Measurements from ENCODE around the gene PET100. TPM values are rescaled to one million over a fixed set of nuclear protein-coding genes. Genes with fewer than 3 reads are reported as not detected.
"Not testable (repeated sequence)": the region's sequence is repeated elsewhere in the genome, so short reads cannot be mapped to it uniquely, and the experiment has no call there.

The PET100 gene
- total RNA-seq, 3 donors from 2014 or later, result 23.7 to 40.4 (median 33.1) TPM

DNA sequence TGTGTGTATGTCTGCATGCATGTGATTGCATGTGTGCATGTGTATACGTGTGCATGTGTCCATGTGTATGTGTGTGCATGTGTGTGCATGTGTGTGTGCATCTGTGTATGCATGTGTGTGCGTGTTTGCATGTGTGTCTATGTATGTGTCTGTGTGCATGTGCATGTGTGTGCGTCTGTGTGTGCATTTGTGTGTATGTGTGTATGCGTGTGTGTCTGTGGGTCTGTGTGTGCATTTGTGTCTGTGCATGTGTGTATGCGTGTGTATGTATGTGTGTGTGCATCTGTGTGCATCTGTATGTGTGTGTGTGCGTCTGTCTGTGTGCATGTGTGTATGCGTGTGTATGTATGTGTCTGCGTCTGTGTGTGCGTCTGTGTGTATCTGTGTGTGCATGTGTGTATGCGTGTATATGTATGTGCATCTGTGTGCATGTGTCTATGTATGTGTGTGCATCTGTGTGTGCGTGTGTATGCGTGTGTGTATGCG lies 10.3 kb downstream of the PET100 start:
- H3K36me3 ChIP-seq, result no peaks in the 10 kb centered on the region
- no peak overlapping the region for H3K27ac ChIP-seq
- no peaks in the 10 kb centered on the region for H3K9me3 ChIP-seq
- H3K4me3 ChIP-seq, result no peak overlapping the region
- intact Hi-C loops (cut with DNase I; ENCODE audit: low total_unique reads), result no loop called here
- H3K4me1 ChIP-seq, result no peaks in the 10 kb centered on the region
- no peak for DNase-seq (ENCODE audit: low spot score in 2 of 2)
- TF ChIP-seq, protein P1, sequence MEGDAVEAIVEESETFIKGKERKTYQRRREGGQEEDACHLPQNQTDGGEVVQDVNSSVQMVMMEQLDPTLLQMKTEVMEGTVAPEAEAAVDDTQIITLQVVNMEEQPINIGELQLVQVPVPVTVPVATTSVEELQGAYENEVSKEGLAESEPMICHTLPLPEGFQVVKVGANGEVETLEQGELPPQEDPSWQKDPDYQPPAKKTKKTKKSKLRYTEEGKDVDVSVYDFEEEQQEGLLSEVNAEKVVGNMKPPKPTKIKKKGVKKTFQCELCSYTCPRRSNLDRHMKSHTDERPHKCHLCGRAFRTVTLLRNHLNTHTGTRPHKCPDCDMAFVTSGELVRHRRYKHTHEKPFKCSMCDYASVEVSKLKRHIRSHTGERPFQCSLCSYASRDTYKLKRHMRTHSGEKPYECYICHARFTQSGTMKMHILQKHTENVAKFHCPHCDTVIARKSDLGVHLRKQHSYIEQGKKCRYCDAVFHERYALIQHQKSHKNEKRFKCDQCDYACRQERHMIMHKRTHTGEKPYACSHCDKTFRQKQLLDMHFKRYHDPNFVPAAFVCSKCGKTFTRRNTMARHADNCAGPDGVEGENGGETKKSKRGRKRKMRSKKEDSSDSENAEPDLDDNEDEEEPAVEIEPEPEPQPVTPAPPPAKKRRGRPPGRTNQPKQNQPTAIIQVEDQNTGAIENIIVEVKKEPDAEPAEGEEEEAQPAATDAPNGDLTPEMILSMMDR (IDR thresholded peaks at IDR 0.05), result no peak
- no peak for TF ChIP-seq POLR2AphosphoS5 (IDR thresholded peaks at IDR 0.05)
- TF ChIP-seq POLR2A (IDR thresholded peaks at IDR 0.05), result no peak
- no peaks in the 10 kb centered on the region for H3K27me3 ChIP-seq

DNA sequence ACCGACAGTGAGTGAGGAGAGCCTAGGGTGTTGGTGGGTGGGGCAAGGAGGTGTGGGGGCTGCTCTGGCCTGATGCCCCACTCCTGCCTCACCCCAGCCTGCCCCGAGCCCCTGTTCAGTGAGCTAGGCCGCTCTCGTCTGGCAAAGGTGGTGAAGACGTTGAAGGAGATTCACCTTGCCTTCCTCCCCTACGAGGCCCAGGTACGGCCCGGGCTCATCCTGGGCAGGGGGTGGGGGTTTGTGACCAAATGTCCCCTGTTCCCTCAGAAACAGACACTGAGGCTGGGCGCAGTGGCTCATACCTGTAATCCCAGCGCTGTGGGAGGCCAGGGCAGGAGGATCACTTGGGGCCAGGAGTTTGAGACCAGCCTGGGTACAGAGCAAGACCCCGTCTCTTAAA lies 11.2 kb downstream of the PET100 start:
- TF ChIP-seq, protein P1 (IDR thresholded peaks at IDR 0.05), result no peak
- TF ChIP-seq POLR2A (IDR thresholded peaks at IDR 0.05), result no peak
- TF ChIP-seq POLR2AphosphoS5 (IDR thresholded peaks at IDR 0.05), result no peak
- no peak for DNase-seq (ENCODE audit: low spot score in 2 of 2)
- Histone ChIP-seq H3K27me3 (no peaks in the 10 kb centered on the region), H3K4me3 (no peak overlapping the region), H3K4me1 (no peaks in the 10 kb centered on the region), H3K9me3 (no peaks in the 10 kb centered on the region), H3K36me3 (no peaks in the 10 kb centered on the region), H3K27ac (no peak overlapping the region)
- intact Hi-C loops (cut with DNase I; ENCODE audit: low total_unique reads), result no loop called here

DNA sequence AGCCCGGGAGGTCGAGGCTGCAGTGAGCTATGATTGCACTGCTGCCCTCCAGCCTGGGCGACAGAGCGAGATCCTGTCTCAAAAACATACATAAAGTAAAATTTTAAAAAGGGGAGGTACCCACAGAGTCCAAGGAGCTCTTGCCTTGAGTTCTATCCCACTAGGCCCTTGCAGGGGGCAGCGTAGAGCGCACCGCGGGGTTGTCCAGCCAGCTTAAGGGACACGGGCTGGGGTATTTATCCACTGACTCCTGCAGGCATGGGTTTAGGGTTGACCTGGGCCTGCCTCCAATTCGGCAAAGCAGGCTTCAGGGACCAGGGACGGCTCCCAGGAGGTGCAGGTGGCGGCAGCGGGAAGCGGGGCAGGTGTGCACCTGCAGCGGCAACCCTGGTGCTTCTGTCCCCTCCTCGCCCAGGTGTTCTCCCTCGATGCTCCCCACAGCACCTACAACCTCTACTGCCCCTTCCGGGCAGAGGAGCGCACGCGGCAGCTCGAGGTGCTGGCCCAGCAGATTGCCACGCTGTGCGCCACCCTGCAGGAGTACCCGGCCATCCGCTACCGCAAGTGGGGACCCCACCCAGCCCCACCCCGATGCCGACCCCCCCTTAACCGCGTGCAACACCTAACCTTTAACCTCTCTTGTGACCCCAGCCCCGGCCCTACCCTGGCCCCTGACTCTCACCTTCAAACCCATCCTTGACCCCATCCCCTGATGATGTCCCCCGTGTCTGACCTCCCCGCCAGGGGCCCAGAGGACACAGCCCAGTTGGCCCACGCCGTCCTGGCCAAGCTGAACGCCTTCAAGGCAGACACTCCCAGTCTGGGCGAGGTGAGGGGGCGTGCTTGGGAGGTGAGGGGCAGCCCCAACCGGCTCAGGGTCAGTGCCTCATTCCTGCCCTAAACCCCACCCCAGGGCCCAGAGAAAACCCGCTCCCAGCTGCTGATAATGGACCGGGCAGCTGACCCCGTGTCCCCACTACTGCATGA lies 12.0 kb downstream of the PET100 start:
- intact Hi-C loops (cut with DNase I; ENCODE audit: low total_unique reads), result no loop called here
- H3K36me3 ChIP-seq, result no peaks in the 10 kb centered on the region
- H3K27me3 ChIP-seq, result no peaks in the 10 kb centered on the region

DNA sequence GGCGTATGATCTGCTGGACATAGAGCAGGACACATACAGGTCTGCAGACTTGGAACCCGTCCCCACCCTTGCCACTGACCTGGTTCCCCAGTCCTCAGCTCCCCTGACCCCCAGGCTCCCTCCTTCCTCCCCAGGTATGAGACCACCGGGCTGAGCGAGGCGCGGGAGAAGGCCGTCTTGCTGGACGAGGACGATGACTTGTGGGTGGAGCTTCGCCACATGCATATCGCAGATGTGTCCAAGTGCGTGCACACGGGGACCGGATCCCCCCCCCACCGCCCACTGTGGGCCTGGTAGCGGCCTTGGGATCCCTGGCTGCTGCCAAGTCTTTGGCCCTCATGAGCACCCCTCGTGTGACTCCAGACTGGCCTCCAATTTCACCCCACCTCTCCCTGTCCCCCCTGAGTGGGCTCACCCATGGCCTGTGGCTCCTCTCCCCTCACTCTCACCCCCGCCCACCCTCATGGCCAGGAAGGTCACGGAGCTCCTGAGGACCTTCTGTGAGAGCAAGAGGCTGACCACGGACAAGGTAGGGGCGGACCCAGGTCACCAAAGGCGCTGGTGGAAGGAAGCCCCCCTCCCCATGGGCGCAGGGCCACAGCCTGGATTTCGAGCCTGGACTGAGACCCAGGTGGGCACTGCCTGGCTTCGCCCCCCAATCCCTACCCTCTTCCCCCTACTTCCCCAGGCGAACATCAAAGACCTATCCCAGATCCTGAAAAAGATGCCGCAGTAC lies 12.9 kb downstream of the PET100 start:
- no peak for TF ChIP-seq POLR2A (IDR thresholded peaks at IDR 0.05)
- H3K27me3 ChIP-seq, result no peaks in the 10 kb centered on the region

More for the DNA sequence above, 12.0 kb downstream of the PET100 start:
- Histone ChIP-seq H3K9me3 (no peaks in the 10 kb centered on the region), H3K4me3 (no peak overlapping the region), H3K27ac (no peak overlapping the region), H3K4me1 (no peaks in the 10 kb centered on the region)
- TF ChIP-seq POLR2AphosphoS5 (IDR thresholded peaks at IDR 0.05), result no peak
- TF ChIP-seq, protein P1 (IDR thresholded peaks at IDR 0.05), result no peak
- no peak for TF ChIP-seq POLR2A (IDR thresholded peaks at IDR 0.05)
- DNase-seq (ENCODE audit: low spot score in 2 of 2), result no peak

DNA sequence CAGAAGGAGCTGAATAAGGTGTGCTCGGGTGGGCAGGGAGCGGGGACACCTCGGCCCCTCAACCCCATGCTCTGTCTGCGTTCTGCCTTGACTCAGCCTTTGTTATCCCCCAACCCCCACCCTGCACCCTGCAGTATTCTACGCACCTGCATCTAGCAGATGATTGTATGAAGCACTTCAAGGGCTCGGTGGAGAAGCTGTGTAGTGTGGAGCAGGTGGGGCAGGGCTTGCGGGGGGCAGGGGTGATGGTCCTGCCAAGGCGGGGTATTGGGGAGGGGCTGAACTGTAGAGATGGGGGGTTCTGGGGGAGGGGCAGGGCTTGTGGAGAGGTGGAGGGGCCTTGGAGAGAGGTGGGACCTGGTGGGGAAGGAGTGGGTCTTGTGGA lies 13.4 kb downstream of the PET100 start:
- intact Hi-C loops (cut with DNase I; ENCODE audit: low total_unique reads), result no loop called here
- Histone ChIP-seq H3K27me3 (no peaks in the 10 kb centered on the region), H3K9me3 (no peaks in the 10 kb centered on the region), H3K4me1 (no peaks in the 10 kb centered on the region), H3K27ac (no peak overlapping the region), H3K4me3 (no peak overlapping the region), H3K36me3 (no peaks in the 10 kb centered on the region)
- TF ChIP-seq POLR2AphosphoS5 (IDR thresholded peaks at IDR 0.05) (no peak), POLR2A (IDR thresholded peaks at IDR 0.05) (no peak)
- TF ChIP-seq, protein P1 (IDR thresholded peaks at IDR 0.05), result no peak
- no peak for DNase-seq (ENCODE audit: low spot score in 2 of 2)

More for the DNA sequence above, 12.9 kb downstream of the PET100 start:
- Histone ChIP-seq H3K27ac (no peak overlapping the region), H3K4me1 (no peaks in the 10 kb centered on the region), H3K36me3 (no peaks in the 10 kb centered on the region), H3K9me3 (no peaks in the 10 kb centered on the region), H3K4me3 (no peak overlapping the region)
- intact Hi-C loops (cut with DNase I; ENCODE audit: low total_unique reads), result no loop called here
- DNase-seq (ENCODE audit: low spot score in 2 of 2), result no peak

DNA sequence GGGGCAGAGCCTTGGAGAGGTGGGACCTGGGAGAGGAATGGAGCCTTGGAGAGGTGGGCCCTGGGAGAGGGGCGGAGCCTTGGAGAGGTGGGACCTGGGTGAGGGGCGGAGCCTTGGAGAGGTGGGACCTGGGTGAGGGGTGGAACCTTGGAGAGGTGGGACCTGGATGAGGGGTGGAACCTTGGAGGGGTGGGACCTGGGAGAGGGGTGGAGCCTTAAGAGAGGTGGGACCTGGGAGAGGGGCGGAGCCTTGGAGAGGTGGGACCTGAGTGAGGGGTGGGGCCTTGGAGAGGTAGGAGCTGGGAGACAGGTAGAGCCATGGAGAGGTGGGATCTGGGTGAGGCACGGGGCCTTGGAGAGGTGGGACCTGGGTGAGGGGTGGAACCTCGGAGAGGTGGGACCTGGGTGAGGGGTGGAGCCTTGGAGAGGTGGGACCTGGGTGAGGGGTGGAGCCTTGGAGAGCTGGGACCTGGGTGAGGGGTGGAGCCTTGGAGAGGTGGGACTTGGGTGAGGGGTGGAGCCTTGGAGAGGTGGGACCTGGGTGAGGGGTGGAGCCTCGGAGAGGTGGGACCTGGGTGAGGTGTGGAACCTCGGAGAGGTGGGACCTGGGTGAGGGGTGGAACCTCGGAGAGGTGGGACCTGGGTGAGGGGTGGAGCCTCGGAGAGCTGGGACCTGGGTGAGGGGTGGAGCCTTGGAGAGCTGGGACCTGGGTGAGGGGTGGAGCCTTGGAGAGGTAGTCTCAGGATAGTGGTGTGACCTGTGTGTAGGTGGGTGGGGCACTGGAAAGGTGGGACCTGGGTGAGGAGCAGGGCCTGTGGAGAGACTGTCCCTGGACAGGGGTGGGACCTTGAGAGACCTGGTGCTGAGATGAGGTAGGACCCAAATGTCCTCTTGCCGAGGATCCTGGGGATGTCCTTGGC lies 14.3 kb downstream of the PET100 start:
- H3K4me1 ChIP-seq; DNase-seq (ENCODE audit: low spot score in 2 of 2); H3K36me3 ChIP-seq; H3K9me3 ChIP-seq; H3K27me3 ChIP-seq; intact Hi-C loops (cut with DNase I; ENCODE audit: low total_unique reads); H3K4me3 ChIP-seq; H3K27ac ChIP-seq: not testable (repeated sequence)

Measured in breast epithelium (tissue), 4 donors.